ENCODE results near the gene DHRS7. TPM values are rescaled to one million over a fixed set of nuclear protein-coding genes. Genes with fewer than 3 reads are reported as not detected.

DHRS7 gene
- total RNA-seq, 1 experiment from 2014 or later: 27.7 TPM

GRCh38 chr14:60134702-60135101, 30.5 kb downstream of the DHRS7 start:
- Histone ChIP-seq H2AFZ (ENCODE audit: low read length) (no peak overlapping the region), H3K18ac (ENCODE audit: insufficient read length, low read depth, low read length) (no peak overlapping the region), H2AK5ac (ENCODE audit: insufficient read length, low read length) (no peak overlapping the region), H3K4me1 (ENCODE audit: insufficient read depth, low read length) (no peaks in the 10 kb centered on the region), H4K20me1 (ENCODE audit: control insufficient read depth, insufficient read depth, insufficient read length) (no peaks in the 10 kb centered on the region), H3K27me3 (ENCODE audit: insufficient read depth, low read length) (no peaks in the 10 kb centered on the region), H3K56ac (ENCODE audit: insufficient read length, low read depth, low read length) (no peak overlapping the region), H3K23ac (ENCODE audit: insufficient read length, low read depth, low read length) (no peak overlapping the region), H3K79me1 (ENCODE audit: insufficient read depth, low read depth, low read length, poor library complexity, severe bottlenecking) (no peaks in the 10 kb centered on the region), H3T11ph (ENCODE audit: low read length) (no peak overlapping the region), H3K4me2 (ENCODE audit: insufficient read depth, insufficient read length, low read length) (no peak overlapping the region), H4K8ac (replicated peaks; ENCODE audit: insufficient read length, low read depth, low read length) (no peak overlapping the region), H2BK15ac (ENCODE audit: low read depth, low read length) (no peak overlapping the region), H3K4ac (ENCODE audit: low read depth, low read length) (no peak overlapping the region), H2BK12ac (ENCODE audit: insufficient read length, low read depth, low read length) (no peak overlapping the region), H3K79me2 (ENCODE audit: insufficient read depth, low read length) (no peaks in the 10 kb centered on the region), H3K9me3 (ENCODE audit: control insufficient read depth, low read depth, low read length) (no peaks in the 10 kb centered on the region), H4K91ac (ENCODE audit: insufficient read length, low read depth, low read length) (no peak overlapping the region), H2BK20ac (ENCODE audit: low read depth, low read length, poor library complexity, severe bottlenecking) (no peak overlapping the region), H2BK5ac (ENCODE audit: insufficient read length, low read length) (no peak overlapping the region), H2BK120ac (ENCODE audit: low read depth, low read length, poor library complexity, severe bottlenecking) (no peak overlapping the region), H3K14ac (ENCODE audit: insufficient read depth, low read length) (no peak overlapping the region), H3K27ac (ENCODE audit: insufficient read length, low read depth, low read length) (no peak overlapping the region), H4K5ac (ENCODE audit: insufficient read length, low read depth, low read length) (no peak overlapping the region), H3K9ac (ENCODE audit: extremely low read depth, insufficient read length, low read length) (no peak overlapping the region), H3K23me2 (ENCODE audit: insufficient read length, low read depth, low read length, poor library complexity, severe bottlenecking) (no peaks in the 10 kb centered on the region)
- TF ChIP-seq, protein P1, sequence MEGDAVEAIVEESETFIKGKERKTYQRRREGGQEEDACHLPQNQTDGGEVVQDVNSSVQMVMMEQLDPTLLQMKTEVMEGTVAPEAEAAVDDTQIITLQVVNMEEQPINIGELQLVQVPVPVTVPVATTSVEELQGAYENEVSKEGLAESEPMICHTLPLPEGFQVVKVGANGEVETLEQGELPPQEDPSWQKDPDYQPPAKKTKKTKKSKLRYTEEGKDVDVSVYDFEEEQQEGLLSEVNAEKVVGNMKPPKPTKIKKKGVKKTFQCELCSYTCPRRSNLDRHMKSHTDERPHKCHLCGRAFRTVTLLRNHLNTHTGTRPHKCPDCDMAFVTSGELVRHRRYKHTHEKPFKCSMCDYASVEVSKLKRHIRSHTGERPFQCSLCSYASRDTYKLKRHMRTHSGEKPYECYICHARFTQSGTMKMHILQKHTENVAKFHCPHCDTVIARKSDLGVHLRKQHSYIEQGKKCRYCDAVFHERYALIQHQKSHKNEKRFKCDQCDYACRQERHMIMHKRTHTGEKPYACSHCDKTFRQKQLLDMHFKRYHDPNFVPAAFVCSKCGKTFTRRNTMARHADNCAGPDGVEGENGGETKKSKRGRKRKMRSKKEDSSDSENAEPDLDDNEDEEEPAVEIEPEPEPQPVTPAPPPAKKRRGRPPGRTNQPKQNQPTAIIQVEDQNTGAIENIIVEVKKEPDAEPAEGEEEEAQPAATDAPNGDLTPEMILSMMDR (conservative IDR thresholded peaks at IDR 0.05): no peak
- H3K4me3 Mint-ChIP-seq: no peak overlapping the region
- H3K36me3 Mint-ChIP-seq (ENCODE audit: insufficient read depth in 1 of 3, low read depth in 3 of 3): peaks cover 0 to 9% (median 5%) of the 10 kb centered on the region in 3 experiments; a peak in 4 of 7 replicates
- H3K4me1 Mint-ChIP-seq: no peaks in the 10 kb centered on the region
- H3K27ac Mint-ChIP-seq: no peak overlapping the region
- H3K27me3 Mint-ChIP-seq (ENCODE audit: low read depth): no peaks in the 10 kb centered on the region
- no peaks in the 10 kb centered on the region for H3K9me3 Mint-ChIP-seq
- WGBS (ENCODE audit: extremely low coverage, insufficient read length, low lambda C conversion rate): no CpG with 5 or more reads among the region's 3 CpGs
- no peak for DNase-seq

Measured in H9 (cell line).